ENCODE measurements around the gene CDH23.
"Not testable (repeated sequence)": the region's sequence is repeated elsewhere in the genome, so short reads cannot be mapped to it uniquely, and the experiment has no call there.

CDH23 gene

GRCh38 chr10:71353639-71354038 lies 43.1 kb upstream of the CDH23 start:
- POLR2A ChIA-PET (ENCODE audit: low non-redundant PET) = no interaction called here
- H3K27ac ChIP-seq = no peak overlapping the region
- TF ChIP-seq, protein P1, sequence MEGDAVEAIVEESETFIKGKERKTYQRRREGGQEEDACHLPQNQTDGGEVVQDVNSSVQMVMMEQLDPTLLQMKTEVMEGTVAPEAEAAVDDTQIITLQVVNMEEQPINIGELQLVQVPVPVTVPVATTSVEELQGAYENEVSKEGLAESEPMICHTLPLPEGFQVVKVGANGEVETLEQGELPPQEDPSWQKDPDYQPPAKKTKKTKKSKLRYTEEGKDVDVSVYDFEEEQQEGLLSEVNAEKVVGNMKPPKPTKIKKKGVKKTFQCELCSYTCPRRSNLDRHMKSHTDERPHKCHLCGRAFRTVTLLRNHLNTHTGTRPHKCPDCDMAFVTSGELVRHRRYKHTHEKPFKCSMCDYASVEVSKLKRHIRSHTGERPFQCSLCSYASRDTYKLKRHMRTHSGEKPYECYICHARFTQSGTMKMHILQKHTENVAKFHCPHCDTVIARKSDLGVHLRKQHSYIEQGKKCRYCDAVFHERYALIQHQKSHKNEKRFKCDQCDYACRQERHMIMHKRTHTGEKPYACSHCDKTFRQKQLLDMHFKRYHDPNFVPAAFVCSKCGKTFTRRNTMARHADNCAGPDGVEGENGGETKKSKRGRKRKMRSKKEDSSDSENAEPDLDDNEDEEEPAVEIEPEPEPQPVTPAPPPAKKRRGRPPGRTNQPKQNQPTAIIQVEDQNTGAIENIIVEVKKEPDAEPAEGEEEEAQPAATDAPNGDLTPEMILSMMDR (conservative IDR thresholded peaks at IDR 0.05; ENCODE audit: low read depth) = no peak
- no peak for DNase-seq (ENCODE audit: low spot score)
- CTCF ChIA-PET = interaction anchor here (1.1 kb wide), 1 partner anchor 14 kb away, joined by 3 read pairs; no protein-coding TSS in a partner anchor

GRCh38 chr10:71354776-71355175 lies 41.9 kb upstream of the CDH23 start:
- ChIA-PET POLR2A (ENCODE audit: low non-redundant PET) (no interaction called here), CTCF (no interaction called here)
- no peak overlapping the region for H3K27ac ChIP-seq
- TF ChIP-seq, protein P1 (conservative IDR thresholded peaks at IDR 0.05; ENCODE audit: low read depth) = no peak
- no peak for DNase-seq (ENCODE audit: low spot score)

GRCh38 chr10:71355886-71356285 lies 40.8 kb upstream of the CDH23 start:
- ChIA-PET POLR2A (ENCODE audit: low non-redundant PET) (no interaction called here), CTCF (no interaction called here)
- no peak for DNase-seq (ENCODE audit: low spot score)
- TF ChIP-seq, protein P1 (conservative IDR thresholded peaks at IDR 0.05; ENCODE audit: low read depth) = no peak
- H3K27ac ChIP-seq = no peak overlapping the region

DNA sequence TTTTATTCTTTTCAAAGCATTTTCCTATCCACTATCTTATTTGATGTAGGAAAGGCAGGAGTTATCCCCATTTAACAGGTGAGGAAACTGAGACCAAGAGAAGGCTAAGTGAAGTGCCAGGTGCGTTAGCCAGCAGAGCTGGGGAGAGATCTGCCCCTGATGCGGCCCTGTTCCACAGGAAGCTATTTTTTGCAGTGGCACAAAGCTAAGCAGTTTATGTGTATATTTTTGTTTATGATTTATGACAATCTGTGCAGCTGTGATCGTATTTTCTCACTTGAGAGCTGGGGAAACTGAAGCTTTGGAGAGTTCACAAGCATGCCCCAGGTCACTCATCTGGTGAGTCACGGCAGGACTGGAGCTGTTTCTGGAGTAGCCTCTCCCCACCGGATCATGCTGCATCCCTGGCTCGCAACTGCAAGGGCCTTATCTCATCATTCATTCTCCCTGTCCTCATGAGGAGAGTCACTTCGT lies 38.9 kb upstream of the CDH23 start:
- POLR2A ChIA-PET (ENCODE audit: low non-redundant PET) = interaction anchor here (1.3 kb wide), 1 partner anchor 19 kb away, joined by 4 read pairs; no protein-coding TSS in a partner anchor
- TF ChIP-seq, protein P1 (conservative IDR thresholded peaks at IDR 0.05; ENCODE audit: low read depth) = no peak
- CTCF ChIA-PET = no interaction called here
- no peak overlapping the region for H3K27ac ChIP-seq
- no peak for DNase-seq (ENCODE audit: low spot score)

- ChIA-PET POLR2A (ENCODE audit: low non-redundant PET) (interaction anchor here (1.3 kb wide), 1 partner anchor 19 kb away, joined by 4 read pairs; no protein-coding TSS in a partner anchor), CTCF (interaction anchor here (1.1 kb wide), 1 partner anchor 31 kb away, joined by 3 read pairs; no protein-coding TSS in a partner anchor)
- no peak overlapping the region for H3K27ac ChIP-seq
- DNase-seq (ENCODE audit: low spot score) = no peak
- TF ChIP-seq, protein P1 (conservative IDR thresholded peaks at IDR 0.05; ENCODE audit: low read depth) = no peak
These were observed 38.4 kb upstream of the CDH23 start for GRCh38 chr10:71358277-71358676.

DNA sequence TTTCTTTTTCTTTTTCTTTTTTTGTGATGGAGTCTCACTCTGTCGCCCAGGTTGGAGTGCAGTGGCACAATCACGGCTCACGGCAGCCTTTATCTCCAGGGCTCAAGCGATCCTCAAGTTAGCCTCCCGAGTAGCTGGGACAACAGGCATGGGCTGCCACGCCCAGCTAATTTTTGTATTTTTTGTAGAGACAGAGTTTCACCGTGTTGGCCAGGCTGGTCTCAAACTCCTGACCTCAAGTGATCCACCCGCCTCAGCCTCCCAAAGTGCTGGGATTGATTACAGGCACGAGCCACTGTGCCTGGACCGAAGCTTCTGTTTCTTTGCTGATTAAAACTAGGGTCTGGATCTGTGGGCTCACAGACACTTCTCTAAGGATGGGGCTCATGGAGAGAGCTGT lies 37.8 kb upstream of the CDH23 start:
- CTCF ChIA-PET = interaction anchor here (1.0 to 1.1 kb wide), 2 partner anchors 32 to 251 kb away, joined by 3 to 4 read pairs; no protein-coding TSS in a partner anchor
- H3K27ac ChIP-seq; POLR2A ChIA-PET (ENCODE audit: low non-redundant PET); DNase-seq (ENCODE audit: low spot score): not testable (repeated sequence)

DNA sequence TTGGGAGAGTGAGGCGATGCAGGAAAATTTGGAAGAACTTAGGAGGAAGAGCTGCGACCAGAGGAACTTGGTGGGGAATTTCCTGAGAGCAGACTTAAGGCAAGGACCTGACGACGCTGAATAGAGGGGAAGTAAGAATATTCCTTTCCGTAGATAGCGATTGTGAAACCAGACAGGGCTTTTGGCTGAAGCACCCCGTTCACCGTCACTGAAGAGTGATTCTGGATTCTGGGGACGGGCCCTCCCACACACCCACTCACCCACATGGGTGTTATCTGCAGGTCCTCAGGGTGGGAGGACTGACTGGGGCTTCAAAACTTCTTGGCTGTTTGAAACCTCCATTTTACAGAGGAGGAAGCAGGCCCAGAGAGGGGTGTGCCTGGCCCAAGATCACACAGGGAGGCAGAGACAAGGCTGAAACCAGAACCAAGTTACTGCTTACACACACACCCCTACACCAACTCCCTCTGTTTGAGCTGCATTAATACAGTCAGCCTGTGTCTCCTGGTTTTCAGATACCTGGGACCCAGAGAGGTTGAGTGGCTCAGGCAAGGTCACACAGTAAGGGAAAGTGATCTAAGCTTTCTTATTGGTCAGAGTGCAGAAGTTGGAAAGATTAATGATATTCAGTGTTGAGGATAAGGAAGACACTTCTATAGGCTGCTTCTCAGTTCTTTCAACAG lies 37.2 kb upstream of the CDH23 start:
- TF ChIP-seq, protein P1 (conservative IDR thresholded peaks at IDR 0.05; ENCODE audit: low read depth) = no peak
- DNase-seq (ENCODE audit: low spot score) = no peak
- ChIA-PET CTCF (interaction anchor here (0.7 to 1.1 kb wide), 3 partner anchors 33 to 250 kb away, joined by 3 to 4 read pairs (median 3); no protein-coding TSS in a partner anchor), POLR2A (ENCODE audit: low non-redundant PET) (interaction anchor here (0.8 kb wide), 1 partner anchor 175 kb away, joined by 9 read pairs; no protein-coding TSS in a partner anchor)
- no peak overlapping the region for H3K27ac ChIP-seq

Measured in RWPE1 (cell line).